22Rv1 (cell line): ENCODE measurements around the gene INKA1.

Source experiments
- H3K27ac ChIP-seq: fragments of 450-650 bp; 2 replicates; pipeline ENCODE4 v1.5.1; 2017
- ZFX ChIP-seq: fragments of 450-650 bp; IDR thresholded peaks from 2 replicates; pipeline ENCODE4 v1.6.1; 2017; ENCODE audit warnings: antibody characterized with exemption, borderline replicate concordance
- TF ChIP-seq, protein P1 (sequence below): fragments of 450-650 bp; IDR thresholded peaks from 2 replicates; pipeline ENCODE4 v1.5.1; 2017; ENCODE audit warnings: mild to moderate bottlenecking

Gene INKA1

GRCh38 chr3:49826016-49826415, 23.0 kb downstream of the INKA1 start:
- H3K27ac ChIP-seq: no peak overlapping the region; the same call in 1 of the 2 replicates
- TF ChIP-seq, protein P1, sequence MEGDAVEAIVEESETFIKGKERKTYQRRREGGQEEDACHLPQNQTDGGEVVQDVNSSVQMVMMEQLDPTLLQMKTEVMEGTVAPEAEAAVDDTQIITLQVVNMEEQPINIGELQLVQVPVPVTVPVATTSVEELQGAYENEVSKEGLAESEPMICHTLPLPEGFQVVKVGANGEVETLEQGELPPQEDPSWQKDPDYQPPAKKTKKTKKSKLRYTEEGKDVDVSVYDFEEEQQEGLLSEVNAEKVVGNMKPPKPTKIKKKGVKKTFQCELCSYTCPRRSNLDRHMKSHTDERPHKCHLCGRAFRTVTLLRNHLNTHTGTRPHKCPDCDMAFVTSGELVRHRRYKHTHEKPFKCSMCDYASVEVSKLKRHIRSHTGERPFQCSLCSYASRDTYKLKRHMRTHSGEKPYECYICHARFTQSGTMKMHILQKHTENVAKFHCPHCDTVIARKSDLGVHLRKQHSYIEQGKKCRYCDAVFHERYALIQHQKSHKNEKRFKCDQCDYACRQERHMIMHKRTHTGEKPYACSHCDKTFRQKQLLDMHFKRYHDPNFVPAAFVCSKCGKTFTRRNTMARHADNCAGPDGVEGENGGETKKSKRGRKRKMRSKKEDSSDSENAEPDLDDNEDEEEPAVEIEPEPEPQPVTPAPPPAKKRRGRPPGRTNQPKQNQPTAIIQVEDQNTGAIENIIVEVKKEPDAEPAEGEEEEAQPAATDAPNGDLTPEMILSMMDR: no peak
- no peak for TF ChIP-seq ZFX

DNA sequence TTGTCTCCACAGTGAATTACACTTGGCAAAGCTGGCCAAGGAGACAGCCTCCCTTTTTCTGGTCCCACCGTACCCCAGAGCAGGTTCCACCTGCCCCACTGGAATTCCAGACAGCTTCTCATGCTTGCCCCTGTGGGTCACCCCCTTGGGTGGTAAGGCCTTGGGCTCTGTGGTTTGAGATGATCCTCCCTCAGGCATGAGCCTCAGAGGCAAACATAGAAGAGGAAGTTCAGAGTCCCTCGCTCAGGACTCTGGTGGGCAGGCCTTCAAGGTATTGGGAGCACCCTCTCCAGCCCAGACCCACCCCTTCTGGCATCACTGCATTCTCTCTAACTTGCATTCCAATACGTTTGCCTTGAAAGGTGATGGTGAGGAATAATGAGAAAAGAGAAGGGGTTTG, 28.3 kb downstream of the INKA1 start:
- no peak overlapping the region for H3K27ac ChIP-seq
- TF ChIP-seq ZFX: no peak
- TF ChIP-seq, protein P1: no peak

- TF ChIP-seq ZFX: no peak
- TF ChIP-seq, protein P1: peak; percentile 94
- H3K27ac ChIP-seq: no peak overlapping the region
Measured at GRCh38 chr3:49839193-49839809, 36.2 kb downstream of the INKA1 start.

DNA sequence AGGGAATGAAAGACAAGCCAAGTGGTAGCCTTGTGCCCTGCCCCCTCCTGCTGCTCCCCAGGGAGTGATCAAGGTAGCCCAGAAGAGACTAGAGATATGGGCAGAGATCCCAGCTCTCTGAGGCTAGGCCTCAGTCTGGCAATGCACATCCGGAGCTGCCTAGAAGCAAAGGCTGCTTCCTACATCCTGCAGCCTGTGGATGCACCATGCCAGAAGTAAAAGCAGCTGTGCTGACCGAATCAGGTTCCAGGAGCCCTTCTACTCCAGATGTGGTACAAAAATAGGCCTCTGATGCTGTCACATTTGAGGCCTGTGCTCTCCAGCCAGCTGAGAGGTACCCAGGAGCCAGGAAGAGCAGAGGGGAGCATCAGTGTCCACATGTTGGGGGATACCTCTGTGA, 37.3 kb downstream of the INKA1 start:
- no peak overlapping the region for H3K27ac ChIP-seq
- TF ChIP-seq, protein P1: no peak
- TF ChIP-seq ZFX: no peak

- TF ChIP-seq, protein P1: peak; percentile 34
- no peak for TF ChIP-seq ZFX
- H3K27ac ChIP-seq: no peak overlapping the region
Measured at GRCh38 chr3:49841126-49841696, 38.1 kb downstream of the INKA1 start.

GRCh38 chr3:49841806-49842205, 38.7 kb downstream of the INKA1 start:
- no peak for TF ChIP-seq ZFX
- TF ChIP-seq, protein P1: no peak
- H3K27ac ChIP-seq: no peak overlapping the region

DNA sequence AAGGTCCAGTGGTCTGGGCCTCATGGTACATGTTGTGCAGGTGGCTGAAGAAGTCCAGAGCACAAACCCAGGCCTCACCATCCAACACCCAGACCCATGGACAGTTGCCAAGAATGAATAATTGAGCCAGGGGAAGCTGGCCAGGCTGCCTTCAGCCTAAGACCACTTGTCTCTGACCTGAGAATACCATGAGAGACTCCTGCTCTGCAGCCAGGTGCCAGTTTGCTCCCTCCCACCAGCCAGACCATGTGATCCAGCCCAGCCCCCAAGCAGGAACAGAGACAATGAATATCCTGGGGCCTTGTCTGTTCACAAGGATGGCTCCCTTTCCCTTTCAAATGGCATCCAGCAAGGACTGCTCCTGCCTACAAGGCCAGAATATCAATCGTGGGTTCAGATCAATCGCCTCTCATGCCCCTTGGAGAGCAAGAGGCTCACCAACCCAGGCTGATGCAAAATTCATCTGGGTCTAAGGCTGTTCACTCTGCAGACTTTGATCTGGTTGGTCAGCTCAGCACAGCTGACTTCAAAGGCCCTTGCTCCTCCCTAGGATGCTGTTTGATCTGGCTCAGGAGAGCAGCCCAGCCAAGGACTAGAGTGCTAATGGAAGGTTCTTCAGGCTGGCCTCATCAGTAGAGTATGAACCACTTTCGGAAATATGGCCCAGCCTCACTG, 39.9 kb downstream of the INKA1 start:
- no peak overlapping the region for H3K27ac ChIP-seq
- no peak for TF ChIP-seq ZFX
- TF ChIP-seq, protein P1: no peak
